IMR-90 (cell line): ENCODE data around the gene PLD5. TPM values are rescaled to one million over a fixed set of nuclear protein-coding genes. Genes with fewer than 3 reads are reported as not detected.

Experiments
- ATAC-seq: fragments of 200-7000 bp; cut with Tn5 transposase; 2 replicates; pipeline ENCODE4 v1.9.1; 2020; ENCODE audit warnings: low read depth, mild to moderate bottlenecking, moderate library complexity
- BruUV-seq: library from RNA; stranded (reverse); fragments of 400-500 nt; replicated peaks from 2 replicates; lab custom pipeline; 2021; lab: Mats Ljungman, UMichigan
- CTCF ChIA-PET: fragments of 300-600 bp; formaldehyde crosslinking; extraction: SDS; loops from one replicate; lab custom pipeline; 2021; ENCODE audit warnings: antibody characterized with exemption; lab: Yijun Ruan, JAX
- POLR2A ChIA-PET: fragments of 300-600 bp; sonication (Branson Sonifier 250); formaldehyde crosslinking; loops from one replicate; lab custom pipeline; 2022; ENCODE audit warnings: antibody characterized with exemption; ENCODE audit not compliant: unreplicated experiment; lab: Charles Lee
- DNase-seq: peaks from one replicate; pipeline ENCODE4 v3.0.0; 2013
- H2AFZ ChIP-seq: replicated peaks from 2 replicates; pipeline ENCODE3; 2013; ENCODE audit warnings: low read length, mild to moderate bottlenecking; ENCODE audit not compliant: poor library complexity
- H2AK5ac ChIP-seq: 2 replicates; pipeline ENCODE4 v1.6.1; 2013; ENCODE audit warnings: low read depth, low read length, inconsistent platforms
- H2AK9ac ChIP-seq: replicated peaks from 2 replicates; pipeline ENCODE3; 2013; ENCODE audit warnings: mild to moderate bottlenecking, low read depth, low read length, moderate library complexity; ENCODE audit not compliant: poor library complexity
- H2BK120ac ChIP-seq: 2 replicates; pipeline ENCODE4 v1.6.1; 2013; ENCODE audit warnings: low read depth, low read length, inconsistent platforms
- H2BK15ac ChIP-seq: 3 replicates; pipeline ENCODE4 v1.6.1; 2013; ENCODE audit warnings: low read depth, low read length, inconsistent platforms
- H2BK20ac ChIP-seq: 2 replicates; pipeline ENCODE4 v1.6.1; 2013; ENCODE audit warnings: low read depth, mild to moderate bottlenecking, inconsistent platforms, low read length, moderate library complexity
- H2BK5ac ChIP-seq: 2 replicates; pipeline ENCODE4 v1.6.1; 2013; ENCODE audit warnings: mild to moderate bottlenecking, low read depth, low read length, inconsistent platforms; ENCODE audit not compliant: poor library complexity, severe bottlenecking
- H3K14ac ChIP-seq: replicated peaks from 2 replicates; pipeline ENCODE4 v1.6.1; 2013; ENCODE audit warnings: low read depth, low read length, inconsistent platforms
- H3K18ac ChIP-seq: 2 replicates; pipeline ENCODE4 v1.6.1; 2013; ENCODE audit warnings: low read depth, low read length, control low read depth
- H3K23ac ChIP-seq: 2 replicates; pipeline ENCODE4 v1.6.1; 2013; ENCODE audit warnings: low read depth, low read length, inconsistent platforms
- H3K27ac ChIP-seq: 2 replicates; pipeline ENCODE4 v1.5.1; 2013; ENCODE audit warnings: mild to moderate bottlenecking, control low read depth, low read length; ENCODE audit not compliant: insufficient read depth
- H3K27me3 ChIP-seq: 2 replicates; pipeline ENCODE4 v1.6.1; 2013; ENCODE audit warnings: low read length; ENCODE audit not compliant: control insufficient read depth, insufficient read depth
- H3K36me3 ChIP-seq: 2 replicates; pipeline ENCODE4 v1.6.1; 2013; ENCODE audit warnings: low read length, mixed read lengths; ENCODE audit not compliant: control insufficient read depth, insufficient read depth
- H3K4ac ChIP-seq: 2 replicates; pipeline ENCODE4 v1.6.1; 2013; ENCODE audit warnings: low read depth, low read length, inconsistent platforms
- H3K4me1 ChIP-seq: 2 replicates; pipeline ENCODE4 v1.6.1; 2013; ENCODE audit warnings: low read length, mixed read lengths; ENCODE audit not compliant: control insufficient read depth, insufficient read depth
- H3K4me2 ChIP-seq: 2 replicates; pipeline ENCODE4 v1.6.1; 2013; ENCODE audit warnings: low read depth, mild to moderate bottlenecking, control low read depth, low read length, moderate library complexity
- H3K4me3 ChIP-seq: 2 replicates; pipeline ENCODE4 v1.5.1; 2013; ENCODE audit warnings: low read depth, mild to moderate bottlenecking, control low read depth, low read length, moderate library complexity; ENCODE audit not compliant: insufficient read depth
- H3K56ac ChIP-seq: 2 replicates; pipeline ENCODE4 v1.6.1; 2013; ENCODE audit warnings: low read length, inconsistent platforms; ENCODE audit not compliant: insufficient read depth; ENCODE audit errors: extremely low read depth
- H3K79me1 ChIP-seq, 2 experiments: 2 replicates each; pipeline ENCODE4 v1.6.1; 2013; ENCODE audit warnings: low read length in 2 of 2, inconsistent platforms in 1 of 2, low read depth in 1 of 2
- H3K9ac ChIP-seq: 2 replicates; pipeline ENCODE4 v1.6.1; 2013; ENCODE audit warnings: low read depth, low read length, control low read depth
- H3K9me1 ChIP-seq: 2 replicates; pipeline ENCODE4 v1.6.1; 2013; ENCODE audit warnings: low read length, inconsistent platforms; ENCODE audit not compliant: insufficient read depth
- H3K9me3 ChIP-seq: 2 replicates; pipeline ENCODE4 v1.6.1; 2013; ENCODE audit warnings: low read length; ENCODE audit not compliant: control insufficient read depth, insufficient read depth
- H4K20me1 ChIP-seq: 2 replicates; pipeline ENCODE4 v1.6.1; 2013; ENCODE audit warnings: low read length, inconsistent platforms; ENCODE audit not compliant: insufficient read depth
- H4K5ac ChIP-seq: 2 replicates; pipeline ENCODE4 v1.6.1; 2013; ENCODE audit warnings: mild to moderate bottlenecking, low read depth, low read length, control low read depth
- H4K8ac ChIP-seq, 2 experiments: 2 replicates each; pipeline ENCODE4 v1.6.1; 2013; ENCODE audit warnings: low read depth in 2 of 2, low read length in 2 of 2, control low read depth in 1 of 2, inconsistent platforms in 1 of 2
- H4K91ac ChIP-seq: 2 replicates; pipeline ENCODE4 v1.6.1; 2013; ENCODE audit warnings: low read depth, low read length, inconsistent platforms; ENCODE audit not compliant: insufficient read depth
- CHD1 ChIP-seq: IDR thresholded peaks from 2 replicates; pipeline ENCODE4 v1.6.1; 2012; ENCODE audit warnings: low read depth, low read length, improper control_type of control experiment
- MAFK ChIP-seq: IDR thresholded peaks from 2 replicates; pipeline ENCODE4 v1.6.1; 2012; ENCODE audit warnings: low read depth, low read length, improper control_type of control experiment
- MXI1 ChIP-seq: IDR thresholded peaks from 2 replicates; pipeline ENCODE4 v1.6.1; 2012; ENCODE audit warnings: low read depth, mild to moderate bottlenecking, low read length, moderate library complexity, borderline replicate concordance
- POLR2A ChIP-seq: IDR thresholded peaks from 2 replicates; pipeline ENCODE4 v1.6.1; 2012; ENCODE audit warnings: mild to moderate bottlenecking, low read depth, low read length
- RFX5 ChIP-seq: IDR thresholded peaks from 2 replicates; pipeline ENCODE4 v1.8.0; 2012; ENCODE audit warnings: low read depth, mild to moderate bottlenecking, low read length, moderate library complexity
- USF2 ChIP-seq: fragments of 150-350 bp; IDR thresholded peaks from 2 replicates; pipeline ENCODE4 v1.6.1; 2017; ENCODE audit warnings: mild to moderate bottlenecking, antibody characterized with exemption, low read length, low read depth
- WGBS, 2 experiments: methylation state at CpG; one replicate each; pipeline versions ENCODE4 v1.1.5 to v1.1.7; 2013; ENCODE audit warnings: missing lambda C conversion rate in 2 of 2; ENCODE audit not compliant: insufficient read length in 1 of 2; ENCODE audit errors: extremely low coverage in 2 of 2; 5-methylcytosine and 5-hydroxymethylcytosine counted together
- dilution Hi-C: fragments of 300-500 bp; cut with HindIII; formaldehyde crosslinking; loops from one replicate; pipeline ENCODE4 v1.14.3; 2018; ENCODE audit warnings: low sequenced_read_pairs; ENCODE audit not compliant: unreplicated experiment
- in situ Hi-C: fragments of 300-500 bp; cut with MboI; formaldehyde crosslinking; loops from 3 replicates; pipeline ENCODE4 v1.14.3; 2019; ENCODE audit warnings: low sequenced_read_pairs, inconsistent platforms, mixed read lengths
- intact Hi-C: fragments of 100-400 bp; cut with micrococcal nuclease; formaldehyde crosslinking; loops from 2 replicates; pipeline ENCODE4 v1.10.0; 2022
- polyA plus RNA-seq, 3 experiments: library from polyadenylated mRNA; depleted of rRNA; stranded (reverse); fragments of >200 nt; gene quantifications; 2 replicates each; pipeline ENCODE4 v1.2.3, GENCODE V29; 2012; ENCODE audit warnings: low replicate concordance in 1 of 3
- total RNA-seq: library from RNA; depleted of rRNA; stranded (reverse); fragments of >200 nt; gene quantifications from 2 replicates; pipeline ENCODE4 v1.2.3, GENCODE V29; 2012
- TF ChIP-seq, protein P1 (sequence below): fragments of 150-350 bp; IDR thresholded peaks from 2 replicates; pipeline ENCODE4 v1.6.1; 2016; ENCODE audit warnings: low read depth, mild to moderate bottlenecking, low read length, moderate library complexity, borderline replicate concordance
- TF ChIP-seq, protein P2 (sequence below): conservative IDR thresholded peaks from 2 replicates; pipeline ENCODE4 v1.5.1; 2012; ENCODE audit warnings: mild to moderate bottlenecking, low read depth, low read length, improper control_type of control experiment

The PLD5 gene
- total and polyA plus RNA-seq, 2 of the 4 experiments (the other 2 are of a cell fraction): not detected

DNA sequence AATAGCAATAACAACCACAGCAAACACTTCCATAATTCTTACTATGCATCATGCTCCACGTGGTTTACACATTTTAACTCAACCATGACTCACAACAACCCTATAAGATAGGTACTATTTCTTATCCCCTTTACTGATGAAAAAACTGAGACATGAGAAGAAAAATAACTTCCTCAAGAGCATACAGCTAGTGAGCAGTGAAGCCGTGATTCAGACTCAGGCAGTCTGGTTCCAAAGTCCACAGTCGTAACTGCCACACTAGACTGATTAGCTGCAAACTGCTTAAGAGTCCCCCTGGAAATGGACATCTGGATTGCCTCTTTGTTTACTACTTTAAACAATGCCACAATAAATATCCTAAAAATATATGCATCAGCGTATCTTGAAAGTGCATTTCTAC lies 55.7 kb downstream of the PLD5 start:
- ATAC-seq (no peak), DNase-seq (no peak)
- H3K9me1 ChIP-seq: no peaks in the 10 kb centered on the region
- WGBS, 2 experiments: 7% methylated on average over 3 of the region's 4 CpGs; no CpG with 5 or more reads in 1 of the 2 experiments
- H2BK120ac ChIP-seq: no peak overlapping the region
- no peak overlapping the region for H2BK15ac ChIP-seq
- no peak overlapping the region for H2BK5ac ChIP-seq
- no peaks in the 10 kb centered on the region for H3K27me3 ChIP-seq
- no peak overlapping the region for H3K4ac ChIP-seq
- H3K4me2 ChIP-seq: no peak overlapping the region
- H2BK20ac ChIP-seq: no peak overlapping the region
- H4K8ac ChIP-seq: no peak overlapping the region
- no peak overlapping the region for H2AK5ac ChIP-seq
- peaks cover 13% of the 10 kb centered on the region for H3K9me3 ChIP-seq
- dilution Hi-C loops: no loop called here
- H3K18ac ChIP-seq: no peak overlapping the region
- intact Hi-C loops: no loop called here
- no peak overlapping the region for H2AK9ac ChIP-seq
- TF ChIP-seq, protein P1, sequence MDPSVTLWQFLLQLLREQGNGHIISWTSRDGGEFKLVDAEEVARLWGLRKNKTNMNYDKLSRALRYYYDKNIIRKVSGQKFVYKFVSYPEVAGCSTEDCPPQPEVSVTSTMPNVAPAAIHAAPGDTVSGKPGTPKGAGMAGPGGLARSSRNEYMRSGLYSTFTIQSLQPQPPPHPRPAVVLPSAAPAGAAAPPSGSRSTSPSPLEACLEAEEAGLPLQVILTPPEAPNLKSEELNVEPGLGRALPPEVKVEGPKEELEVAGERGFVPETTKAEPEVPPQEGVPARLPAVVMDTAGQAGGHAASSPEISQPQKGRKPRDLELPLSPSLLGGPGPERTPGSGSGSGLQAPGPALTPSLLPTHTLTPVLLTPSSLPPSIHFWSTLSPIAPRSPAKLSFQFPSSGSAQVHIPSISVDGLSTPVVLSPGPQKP: no peak
- no peak for TF ChIP-seq MXI1
- TF ChIP-seq POLR2A: no peak
- no peak for TF ChIP-seq MAFK
- no peak for TF ChIP-seq CHD1
- TF ChIP-seq, protein P2, sequence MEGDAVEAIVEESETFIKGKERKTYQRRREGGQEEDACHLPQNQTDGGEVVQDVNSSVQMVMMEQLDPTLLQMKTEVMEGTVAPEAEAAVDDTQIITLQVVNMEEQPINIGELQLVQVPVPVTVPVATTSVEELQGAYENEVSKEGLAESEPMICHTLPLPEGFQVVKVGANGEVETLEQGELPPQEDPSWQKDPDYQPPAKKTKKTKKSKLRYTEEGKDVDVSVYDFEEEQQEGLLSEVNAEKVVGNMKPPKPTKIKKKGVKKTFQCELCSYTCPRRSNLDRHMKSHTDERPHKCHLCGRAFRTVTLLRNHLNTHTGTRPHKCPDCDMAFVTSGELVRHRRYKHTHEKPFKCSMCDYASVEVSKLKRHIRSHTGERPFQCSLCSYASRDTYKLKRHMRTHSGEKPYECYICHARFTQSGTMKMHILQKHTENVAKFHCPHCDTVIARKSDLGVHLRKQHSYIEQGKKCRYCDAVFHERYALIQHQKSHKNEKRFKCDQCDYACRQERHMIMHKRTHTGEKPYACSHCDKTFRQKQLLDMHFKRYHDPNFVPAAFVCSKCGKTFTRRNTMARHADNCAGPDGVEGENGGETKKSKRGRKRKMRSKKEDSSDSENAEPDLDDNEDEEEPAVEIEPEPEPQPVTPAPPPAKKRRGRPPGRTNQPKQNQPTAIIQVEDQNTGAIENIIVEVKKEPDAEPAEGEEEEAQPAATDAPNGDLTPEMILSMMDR: no peak
- no peak for TF ChIP-seq USF2
- no peak for TF ChIP-seq RFX5
- H3K79me1 ChIP-seq: no peaks in the 10 kb centered on the region
- H3K9ac ChIP-seq: no peak overlapping the region
- H3K56ac ChIP-seq: no peak overlapping the region
- H3K4me3 ChIP-seq: no peak overlapping the region
- no TSS peak for BruUV-seq
- H3K23ac ChIP-seq: no peak overlapping the region
- no peaks in the 10 kb centered on the region for H3K4me1 ChIP-seq
- no peaks in the 10 kb centered on the region for H4K20me1 ChIP-seq
- no peak overlapping the region for H3K27ac ChIP-seq
- no peak overlapping the region for H2AFZ ChIP-seq
- no peak overlapping the region for H4K5ac ChIP-seq
- ChIA-PET CTCF (no interaction called here), POLR2A (no interaction called here)
- in situ Hi-C loops: loop anchor here (25.0 kb wide), 1 partner anchor 844 kb away; no protein-coding TSS in a partner anchor
- no peak overlapping the region for H3K14ac ChIP-seq
- no peak overlapping the region for H4K91ac ChIP-seq
- H3K36me3 ChIP-seq: no peaks in the 10 kb centered on the region
